Prostate gland (tissue), 2 donors: Measurements from ENCODE around the gene TTYH3. TPM values are rescaled to one million over a fixed set of nuclear protein-coding genes. Genes with fewer than 3 reads are reported as not detected.

Experiments
- DNase-seq: peaks from one replicate; pipeline ENCODE4 v3.0.0-alpha.2; 2019; ENCODE audit warnings: low spot score
- H3K27ac ChIP-seq, 2 donors: fragments of 200-600 bp; sonication (generic); 2 replicates each; pipeline ENCODE4 v1.5.1; 2017 to 2019
- H3K27me3 ChIP-seq: fragments of 200-600 bp; sonication (generic); replicated peaks from 2 replicates; pipeline ENCODE4 v1.5.1; 2019; ENCODE audit not compliant: insufficient read depth
- H3K36me3 ChIP-seq, 2 donors: fragments of 200-600 bp; sonication (generic); 1 replicate in 1 of 2; 2 replicates in 1 of 2; pipeline versions ENCODE4 v1.5.1 to v1.8.1; 2017 to 2019
- H3K4me1 ChIP-seq: fragments of 200-600 bp; sonication (generic); replicated peaks from 2 replicates; pipeline ENCODE4 v1.5.1; 2019
- H3K4me3 ChIP-seq, 2 donors: fragments of 200-600 bp; sonication (generic); 2 replicates each; pipeline ENCODE4 v1.5.1; 2017 to 2019
- H3K9me3 ChIP-seq: fragments of 200-600 bp; sonication (generic); 2 replicates; pipeline ENCODE4 v1.5.1; 2017
- CTCF ChIP-seq, 4 experiments: fragments of 200-600 bp in 2 of 4; fragments of 450-650 bp in 2 of 4; sonication (generic) in 2 of 4; IDR thresholded peaks; 1 replicate in 3 of 4; 2 replicates in 1 of 4; pipeline ENCODE4 v1.5.1; 2016 to 2019; ENCODE audit warnings: antibody characterized with exemption in 4 of 4, mild to moderate bottlenecking in 2 of 4, moderate library complexity in 2 of 4
- POLR2A ChIP-seq: fragments of 450-650 bp; IDR thresholded peaks from one replicate; pipeline ENCODE4 v1.6.1; 2016; ENCODE audit warnings: antibody characterized with exemption, mild to moderate bottlenecking
- POLR2AphosphoS5 ChIP-seq: sonication (generic); formaldehyde crosslinking; IDR thresholded peaks from one replicate; pipeline ENCODE4 v1.6.1; 2017; ENCODE audit warnings: antibody characterized with exemption
- WGBS: methylation state at CpG from one replicate; pipeline ENCODE4 v1.1.5; 2018; 5-methylcytosine and 5-hydroxymethylcytosine counted together
- intact Hi-C: fragments of 100-400 bp; cut with DNase I; formaldehyde crosslinking; loops from one replicate; pipeline ENCODE4 v1.14.2; 2022
- total RNA-seq, 2 donors: library from RNA; depleted of rRNA; stranded (reverse); fragments of >200 nt; gene quantifications; one replicate each; pipeline ENCODE4 v1.1.0, GENCODE V29; 2016

TTYH3 gene
- total RNA-seq, 2 donors from 2014 or later = 30.1 to 76.2 TPM

DNA sequence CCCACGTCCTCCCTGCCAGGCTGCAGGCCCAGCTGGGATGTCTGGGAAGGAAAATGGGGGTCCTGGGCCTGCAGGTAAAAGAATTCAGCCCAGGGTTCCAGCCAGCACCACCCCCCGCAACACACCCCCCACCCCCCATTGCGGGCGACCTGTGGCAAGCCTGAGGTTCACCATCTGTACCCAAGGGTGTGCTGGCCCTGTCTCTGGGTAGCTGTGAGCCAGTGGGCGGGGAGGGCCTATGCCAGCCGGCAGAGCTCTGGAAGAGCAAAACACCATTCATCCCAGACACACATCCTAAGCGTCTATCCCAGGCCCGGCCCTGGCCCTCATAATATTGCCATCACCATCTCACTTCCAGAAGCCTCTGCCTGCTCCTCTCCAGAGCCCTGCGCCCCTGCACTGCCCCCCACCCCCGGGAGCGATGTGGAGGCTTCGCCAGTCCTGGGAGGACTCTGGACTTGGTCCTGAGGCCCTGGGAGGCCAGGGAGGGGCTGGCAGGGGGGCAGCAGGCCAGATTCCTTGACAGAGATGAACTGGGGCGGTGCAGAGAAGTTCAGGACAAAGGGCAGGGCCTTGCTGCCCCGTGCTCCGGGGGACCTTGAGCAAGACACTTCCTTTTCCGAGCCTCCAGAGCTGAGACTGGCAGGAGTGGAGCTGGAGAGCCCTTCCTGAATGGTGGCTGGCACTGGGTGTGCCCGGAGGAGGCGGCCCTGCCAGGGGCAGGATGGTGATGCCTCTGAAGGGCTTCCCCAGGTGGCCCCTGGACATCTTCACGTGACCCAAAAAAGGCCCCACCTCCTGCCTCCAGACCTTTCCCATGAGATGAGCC lies 8.7 kb upstream of the TTYH3 start:
- Histone ChIP-seq H3K4me1 (peaks cover 8% of the 10 kb centered on the region), H3K9me3 (no peaks in the 10 kb centered on the region), H3K27ac (no peak overlapping the region), H3K36me3 (no peaks in the 10 kb centered on the region), H3K27me3 (no peaks in the 10 kb centered on the region), H3K4me3 (no peak overlapping the region)
- intact Hi-C loops = no loop called here
- TF ChIP-seq POLR2AphosphoS5 (no peak), CTCF (IDR thresholded peaks at IDR 0.05) (no peak), POLR2A (no peak)
- DNase-seq = no peak
- WGBS = 67% methylated on average over 19 of the region's 19 CpGs

DNA sequence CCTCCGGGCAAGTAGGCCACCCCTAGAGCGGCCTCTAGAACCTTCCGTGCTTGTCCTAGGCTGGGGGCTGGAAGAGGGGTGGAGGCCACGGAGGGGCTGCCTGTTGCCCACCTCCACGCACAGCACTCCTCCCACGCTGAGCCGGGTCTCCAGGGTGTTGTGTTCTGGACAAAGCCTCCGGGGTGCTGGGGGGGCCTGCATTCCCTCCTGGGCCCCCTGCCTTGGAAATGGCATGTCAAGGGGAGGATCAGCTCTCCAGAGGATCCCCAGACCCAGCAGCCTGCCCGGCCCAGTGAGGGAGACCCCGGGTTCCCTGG lies 8.1 kb upstream of the TTYH3 start:
- Histone ChIP-seq H3K4me1 (peaks cover 8% of the 10 kb centered on the region), H3K27ac (no peak overlapping the region), H3K9me3 (no peaks in the 10 kb centered on the region), H3K27me3 (no peaks in the 10 kb centered on the region), H3K4me3 (no peak overlapping the region), H3K36me3 (no peaks in the 10 kb centered on the region)
- 93% methylated on average over 10 of the region's 10 CpGs for WGBS
- TF ChIP-seq POLR2A (no peak), CTCF (IDR thresholded peaks at IDR 0.05) (no peak), POLR2AphosphoS5 (no peak)
- intact Hi-C loops = no loop called here
- no peak for DNase-seq

GRCh38 chr7:2624293-2624886 lies 7.4 kb upstream of the TTYH3 start:
- intact Hi-C loops = no loop called here
- no peaks in the 10 kb centered on the region for H3K36me3 ChIP-seq
- no peak overlapping the region for H3K4me3 ChIP-seq
- H3K27ac ChIP-seq = no peak overlapping the region
- TF ChIP-seq POLR2A (no peak), POLR2AphosphoS5 (no peak)
- peaks cover 8% of the 10 kb centered on the region for H3K4me1 ChIP-seq
- no peaks in the 10 kb centered on the region for H3K9me3 ChIP-seq
- no peak for DNase-seq
- H3K27me3 ChIP-seq = no peaks in the 10 kb centered on the region
- 84% methylated on average over 18 of the region's 18 CpGs for WGBS

DNA sequence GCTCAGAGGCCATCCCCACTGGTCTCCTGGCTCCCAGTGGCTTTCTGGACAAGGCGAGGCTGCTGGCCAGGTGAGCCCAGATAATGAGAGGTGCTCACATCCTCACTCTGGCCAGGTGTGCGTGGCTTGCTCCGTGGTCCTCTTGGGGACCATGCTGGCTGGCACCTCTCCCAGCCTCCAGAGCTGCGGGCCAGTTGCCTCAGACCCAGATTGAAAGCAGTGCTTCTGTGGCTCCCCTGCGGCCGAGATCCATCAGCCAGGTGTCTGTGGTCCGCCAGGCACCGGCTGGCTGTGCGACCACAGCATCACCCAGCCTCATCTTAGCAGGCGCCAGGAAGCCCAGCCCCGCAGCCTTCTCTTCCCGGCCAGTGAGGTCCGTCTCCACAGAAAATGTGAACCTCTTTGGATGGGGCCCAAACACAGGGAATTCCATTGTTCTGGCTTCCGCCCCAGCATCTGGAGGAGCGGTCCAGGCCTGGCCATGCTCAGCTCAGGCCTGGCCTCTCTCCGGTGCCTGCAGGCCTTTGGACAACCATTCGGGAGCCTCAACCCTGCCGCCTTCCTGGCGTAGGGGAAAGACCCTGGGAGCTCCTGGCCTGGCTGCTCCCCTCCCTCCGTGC lies 5.2 kb upstream of the TTYH3 start:
- H3K27ac ChIP-seq = no peak overlapping the region
- no peak overlapping the region for H3K4me3 ChIP-seq
- peaks cover 13% of the 10 kb centered on the region for H3K4me1 ChIP-seq
- TF ChIP-seq CTCF (IDR thresholded peaks at IDR 0.05) = no peak
- TF ChIP-seq POLR2A = no peak
- TF ChIP-seq POLR2AphosphoS5 = no peak
- intact Hi-C loops = no loop called here
- no peak for DNase-seq
- H3K9me3 ChIP-seq = no peaks in the 10 kb centered on the region
- H3K36me3 ChIP-seq = no peaks in the 10 kb centered on the region
- 52% methylated on average over 18 of the region's 20 CpGs for WGBS
- no peaks in the 10 kb centered on the region for H3K27me3 ChIP-seq

DNA sequence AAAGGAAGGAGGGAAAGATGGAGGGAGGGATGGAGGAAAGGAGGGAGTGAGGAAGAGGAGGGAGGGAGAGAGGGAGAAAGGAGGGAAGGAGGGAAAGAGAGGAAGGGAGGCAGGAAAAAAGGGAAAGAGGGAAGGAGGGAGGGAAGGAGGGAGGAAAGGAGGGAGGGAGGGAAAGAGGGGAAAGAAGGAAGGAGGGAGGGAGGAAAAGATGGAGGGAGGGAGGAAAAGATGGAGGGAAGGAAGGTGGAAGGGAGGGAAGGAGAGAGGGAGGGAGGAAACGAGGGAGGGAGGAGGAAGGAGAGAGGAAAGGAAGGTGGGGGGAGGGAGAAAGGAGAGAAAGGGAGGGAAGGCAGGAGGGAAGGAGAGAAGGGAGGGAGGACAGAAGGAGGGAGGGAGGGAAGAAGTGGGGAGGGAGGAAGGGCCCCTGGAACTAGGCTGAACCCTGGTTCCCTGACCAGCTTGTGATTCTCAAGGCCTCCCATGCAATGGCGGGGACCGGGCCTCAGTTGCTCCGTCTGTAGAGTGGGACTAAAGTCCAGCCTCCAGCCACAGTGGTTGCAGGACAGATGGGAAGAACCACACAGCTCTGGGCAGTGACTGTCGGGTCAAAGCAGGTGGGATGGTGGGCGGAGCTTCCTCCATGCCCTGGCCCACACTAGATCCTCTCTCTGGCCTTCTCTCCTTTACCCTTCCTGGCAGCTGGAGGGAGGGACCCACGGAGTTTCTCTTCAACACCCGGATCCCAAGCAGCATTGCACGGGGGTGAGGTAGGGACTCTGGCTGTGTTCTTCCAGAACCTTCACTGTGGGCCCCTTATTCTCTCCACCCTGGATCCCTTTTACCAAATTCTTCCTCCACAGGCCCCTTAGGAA lies 4.3 kb upstream of the TTYH3 start:
- intact Hi-C loops = no loop called here
- H3K9me3 ChIP-seq = no peaks in the 10 kb centered on the region
- WGBS = 72% methylated on average over 9 of the region's 9 CpGs
- H3K4me3 ChIP-seq = no peak overlapping the region
- peaks cover 7% of the 10 kb centered on the region for H3K4me1 ChIP-seq
- no peak overlapping the region for H3K27ac ChIP-seq
- H3K27me3 ChIP-seq = no peaks in the 10 kb centered on the region
- DNase-seq = no peak
- TF ChIP-seq POLR2AphosphoS5 (no peak), CTCF (IDR thresholded peaks at IDR 0.05) (no peak), POLR2A (no peak)
- no peaks in the 10 kb centered on the region for H3K36me3 ChIP-seq
